OCI-M1 (cell line): Measurements from ENCODE around the gene TBC1D1.
A peak's percentile ranks its signal among the peaks of the same experiment; 100 is the strongest.

ENCODE experiments used
- DNase-seq: peaks from one replicate; lab custom pipeline; 2025; lab: John Stamatoyannopoulos, UW

Gene TBC1D1

DNA sequence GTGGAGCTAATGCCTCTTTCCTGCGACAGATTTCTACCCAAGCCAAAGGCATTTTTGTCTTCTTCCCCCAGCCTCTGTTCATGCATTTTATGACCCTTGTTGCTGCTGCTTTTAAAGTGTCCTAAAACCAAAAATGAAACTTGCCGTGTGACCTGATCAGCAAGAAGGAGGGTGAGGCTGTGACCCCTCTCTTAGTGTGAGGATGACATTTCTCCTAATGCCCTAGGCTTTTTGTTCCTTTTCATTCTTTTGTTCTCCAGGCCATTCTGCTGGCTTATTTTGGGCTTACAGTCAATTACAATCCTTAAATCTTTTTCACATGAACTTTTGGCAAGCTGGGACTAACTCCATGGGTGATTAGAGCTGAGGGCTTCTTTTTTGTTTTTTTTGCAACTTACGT is 103.7 kb downstream of the TBC1D1 start:
- peak; percentile 65 for DNase-seq

DNA sequence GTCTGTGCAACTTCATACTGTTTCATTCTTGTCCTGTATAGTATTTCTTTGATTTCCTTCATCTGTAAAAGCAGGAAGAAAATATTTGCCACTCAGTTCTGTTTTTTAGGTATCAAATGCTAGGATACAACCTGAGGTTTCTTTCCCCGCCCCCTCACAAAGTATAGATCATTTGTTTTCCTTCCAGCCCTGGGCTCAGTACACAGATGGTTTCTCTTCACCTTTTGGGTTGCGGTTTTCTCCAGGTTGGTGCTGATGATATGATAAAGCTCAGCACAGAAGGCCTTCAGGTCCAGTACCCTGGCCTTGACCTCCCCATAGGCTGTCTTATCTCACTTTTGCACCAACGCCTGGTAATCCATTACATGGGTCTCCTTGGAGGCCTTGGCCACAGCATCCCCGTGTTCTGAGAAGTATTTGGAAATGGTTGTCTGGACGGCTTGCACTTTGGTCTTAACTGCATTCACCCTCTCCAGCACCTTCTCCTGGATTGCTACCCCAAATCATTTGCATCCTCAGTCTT is 104.5 kb downstream of the TBC1D1 start:
- peak; percentile 13 for DNase-seq

DNA sequence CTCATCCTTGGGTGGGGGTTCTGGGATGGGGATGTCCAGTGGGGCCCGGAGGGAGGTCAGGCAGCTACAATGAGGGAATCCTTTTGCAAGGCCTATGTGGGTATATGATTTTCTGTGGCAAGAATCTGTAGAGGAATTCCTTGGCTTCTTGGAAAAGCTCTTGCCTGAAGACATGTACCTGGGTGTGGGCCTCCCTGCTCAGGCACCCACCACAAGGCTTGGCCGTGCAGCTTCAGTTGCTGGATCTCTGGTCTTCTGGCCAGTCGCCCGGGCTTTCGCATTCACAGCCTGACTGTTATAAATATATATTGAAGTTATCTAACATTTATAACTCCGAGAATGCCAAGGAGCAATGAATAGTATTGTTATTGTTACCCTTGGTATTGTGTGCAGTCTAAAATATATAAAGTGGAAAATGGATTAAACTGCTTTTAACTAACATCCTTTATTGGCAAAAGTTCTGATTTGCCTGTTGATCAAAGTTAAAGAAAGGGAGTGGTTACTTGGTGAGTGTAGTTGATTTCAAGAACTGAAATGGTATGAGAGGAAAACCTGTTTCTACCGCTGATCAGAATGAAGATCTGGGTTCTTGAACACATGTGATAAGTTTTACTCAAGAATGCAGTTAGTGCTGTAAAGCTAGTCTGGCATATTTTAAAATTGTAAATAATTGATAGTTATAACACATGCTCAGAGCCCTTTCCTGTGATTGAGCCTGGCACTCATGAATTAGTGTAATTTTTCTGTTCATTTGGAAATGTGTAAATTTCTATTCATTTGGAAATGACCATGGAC is 105.3 kb downstream of the TBC1D1 start:
- no peak for DNase-seq

DNA sequence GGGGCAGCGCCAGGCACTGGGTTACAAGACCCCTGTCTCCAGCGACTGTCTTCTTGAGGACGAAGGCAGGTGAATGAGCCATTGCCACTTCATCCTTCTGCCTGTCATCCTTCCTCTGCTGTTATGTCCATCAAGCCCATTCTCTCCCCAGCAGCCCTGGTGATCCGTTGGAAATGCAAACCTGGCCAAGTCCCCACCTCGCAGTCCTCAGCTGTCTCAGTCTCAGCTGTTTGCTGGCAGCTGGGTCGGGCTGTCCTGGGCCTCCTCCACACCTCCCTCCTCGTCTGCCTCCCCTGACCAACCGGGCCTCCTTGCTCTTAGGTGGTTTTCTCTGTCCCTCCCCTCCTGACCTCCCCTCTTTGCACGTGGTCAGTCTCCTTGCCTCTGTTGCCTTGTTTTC is 107.3 kb downstream of the TBC1D1 start:
- no peak for DNase-seq

DNA sequence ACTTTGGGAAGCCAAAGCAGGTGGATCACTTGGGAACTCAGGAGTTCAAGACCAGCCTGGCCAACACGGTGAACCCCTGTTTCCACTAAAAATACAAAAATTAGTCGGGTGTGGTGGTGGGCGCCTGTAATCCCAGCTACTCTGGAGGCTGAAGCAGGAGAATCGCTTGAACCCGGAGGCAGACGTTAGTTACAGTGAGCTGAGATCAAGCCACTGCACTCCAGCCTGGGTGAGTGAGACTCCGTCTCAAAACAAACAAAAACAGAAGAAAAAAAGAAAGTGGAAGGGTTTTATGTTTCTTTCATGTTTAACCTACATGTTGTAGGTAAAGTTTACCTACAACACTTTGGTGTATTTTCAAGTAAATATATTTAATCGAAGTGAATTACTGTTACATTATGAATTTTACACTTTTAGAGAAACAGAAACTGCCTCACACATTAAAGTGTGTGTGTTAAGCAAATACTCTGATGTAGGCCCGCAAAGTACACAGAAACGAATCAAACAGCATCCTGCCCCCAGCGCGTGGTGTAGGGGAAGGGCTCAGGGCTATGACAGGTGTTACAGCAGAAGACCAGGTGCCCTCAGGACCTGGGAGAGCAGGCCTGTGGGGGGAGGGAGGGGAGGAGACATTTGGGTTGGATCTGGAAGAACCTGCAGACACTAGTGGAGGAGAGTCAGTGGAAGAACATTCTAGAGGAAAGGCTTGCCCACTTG is 108.3 kb downstream of the TBC1D1 start:
- DNase-seq = no peak

DNA sequence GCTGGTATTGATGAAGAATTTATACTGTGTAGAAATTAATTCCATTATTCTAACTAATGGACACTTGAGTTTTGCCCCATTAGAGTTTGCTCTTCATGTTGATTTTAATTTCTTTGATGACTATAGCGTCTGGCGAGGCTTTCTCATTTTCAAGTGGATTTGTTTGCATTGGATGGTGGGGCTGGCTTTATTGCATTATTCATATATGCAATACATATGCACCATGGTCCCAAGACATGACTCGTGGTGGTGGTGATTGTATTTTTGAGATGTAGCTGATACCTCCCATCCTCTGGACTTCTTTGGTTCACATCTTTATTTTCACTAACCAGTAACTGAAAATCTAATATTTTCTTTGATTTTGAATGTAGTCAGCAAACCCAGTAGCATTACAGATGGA is 109.1 kb downstream of the TBC1D1 start:
- no peak for DNase-seq

DNA sequence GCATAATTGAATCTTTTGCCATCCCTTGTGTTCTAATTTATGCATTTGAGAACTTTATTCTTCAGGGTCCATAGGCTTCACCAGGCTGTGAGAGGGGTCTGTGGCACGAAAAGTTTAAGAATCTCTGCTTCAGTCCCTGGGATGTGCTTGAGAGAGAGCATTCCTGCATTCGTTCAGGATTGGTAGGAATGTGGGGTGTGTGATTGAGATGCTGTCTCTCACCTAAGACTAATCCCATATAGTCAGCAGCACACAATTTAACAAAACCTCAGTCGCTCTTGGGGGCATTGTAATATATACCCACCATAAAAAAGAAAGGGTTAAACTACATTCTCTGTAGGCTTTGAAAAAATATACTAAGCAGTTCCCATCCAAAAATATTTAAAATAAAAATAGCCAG is 111.0 kb downstream of the TBC1D1 start:
- no peak for DNase-seq

DNA sequence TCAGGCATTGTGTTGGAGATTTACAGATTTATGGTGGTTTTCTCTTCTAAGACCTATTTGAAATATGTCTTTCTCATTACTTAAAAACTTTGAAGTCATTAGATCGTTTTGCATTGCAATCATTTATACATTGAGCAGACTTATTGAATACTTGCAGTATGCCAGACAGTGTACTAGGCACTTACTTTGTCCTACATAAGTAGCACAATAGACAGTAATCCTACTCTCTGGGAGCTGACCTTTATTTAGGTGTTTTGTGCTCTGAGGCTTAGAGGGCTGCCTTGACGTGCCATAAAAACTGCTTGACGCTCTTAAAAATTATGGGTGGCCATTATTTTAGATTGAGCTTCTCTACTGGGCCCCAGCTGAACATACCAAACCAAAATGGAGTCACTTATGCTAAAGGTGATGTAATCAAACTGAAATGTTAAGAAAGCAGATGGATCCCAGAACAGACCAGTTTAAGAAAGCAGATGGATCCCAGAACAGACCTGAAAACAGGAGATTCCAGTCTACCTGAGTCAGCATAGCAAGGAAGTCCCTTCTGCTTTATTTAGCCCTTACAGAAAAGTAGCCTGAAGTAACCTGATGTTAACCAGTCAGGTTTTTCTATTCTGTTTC is 111.7 kb downstream of the TBC1D1 start:
- no peak for DNase-seq

DNA sequence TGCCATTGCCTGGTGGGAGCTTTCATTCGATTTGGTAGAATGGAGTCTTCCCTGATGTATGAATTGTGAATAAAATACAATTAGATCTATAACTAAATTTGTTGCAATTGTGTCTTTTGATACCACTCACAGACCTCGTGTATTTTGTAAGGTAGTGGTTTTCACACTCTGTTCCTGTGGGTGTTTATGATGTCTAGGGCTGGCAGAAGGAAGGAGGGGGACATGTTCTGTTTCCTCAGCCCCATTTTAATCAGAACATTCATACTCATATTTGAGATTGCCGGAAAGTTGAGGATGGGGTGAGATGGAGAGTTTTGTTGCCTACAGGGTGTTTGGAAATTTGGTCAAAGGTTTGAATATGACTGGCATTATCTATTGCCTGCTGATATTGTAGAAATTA is 112.2 kb downstream of the TBC1D1 start:
- DNase-seq = no peak

DNA sequence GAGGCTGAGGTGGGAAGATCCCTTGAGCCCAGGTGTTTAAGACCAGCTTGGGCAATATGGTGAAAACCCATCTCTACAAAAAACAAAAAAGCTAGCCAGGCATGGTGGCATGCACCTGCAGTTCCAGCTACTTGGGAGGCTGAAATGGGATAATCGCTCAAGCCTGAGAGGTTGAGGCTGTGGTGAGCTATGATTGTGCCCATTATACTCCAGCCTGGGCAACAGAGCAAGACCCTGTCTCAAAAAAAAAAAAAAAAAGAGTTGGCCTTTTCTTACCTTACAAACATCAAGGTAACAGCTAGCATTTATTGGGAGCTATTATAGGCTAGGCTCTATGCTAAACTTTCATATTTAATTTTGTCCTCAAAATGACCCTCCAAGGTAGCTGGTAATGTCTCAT is 112.7 kb downstream of the TBC1D1 start:
- DNase-seq = no peak

DNA sequence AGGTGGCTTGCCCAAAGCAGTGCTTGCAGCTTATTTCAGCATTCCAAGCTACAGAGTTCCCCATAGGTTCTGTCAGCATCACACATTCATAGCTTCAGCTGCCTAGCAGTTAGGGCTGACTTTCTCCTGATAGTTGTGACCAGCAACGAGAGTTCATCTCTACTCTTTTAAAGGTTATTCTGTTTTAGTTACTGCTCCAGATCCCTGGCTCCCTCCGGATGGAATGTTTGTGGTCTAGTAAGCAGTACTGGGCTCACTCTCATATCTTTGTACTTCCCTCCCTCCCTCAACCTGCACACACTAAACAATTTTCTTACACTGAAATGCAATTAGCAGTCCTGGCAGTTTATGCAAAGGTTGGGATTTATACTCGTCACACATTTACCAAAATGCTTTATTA is 113.2 kb downstream of the TBC1D1 start:
- peak; percentile 4 for DNase-seq

DNA sequence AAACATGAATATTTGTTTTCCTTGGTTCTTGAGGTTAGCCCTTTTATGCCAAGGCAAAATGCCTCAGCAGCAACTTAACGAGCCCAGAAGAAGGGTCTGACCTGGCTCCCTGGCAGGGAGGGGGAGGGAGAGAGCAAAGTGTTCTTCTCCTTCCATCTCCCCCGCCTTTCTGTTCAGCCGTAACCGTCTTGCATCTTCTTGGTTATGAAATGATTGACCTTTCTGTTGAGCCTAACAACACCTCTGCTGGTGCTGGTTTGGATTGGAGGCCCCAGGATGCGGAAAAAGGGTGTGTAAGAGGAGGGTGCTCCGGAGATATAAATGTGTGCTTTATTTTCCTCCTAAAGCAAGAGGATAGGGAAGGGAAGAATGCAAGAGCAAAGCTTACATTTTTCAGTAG is 114.0 kb downstream of the TBC1D1 start:
- DNase-seq = no peak

DNA sequence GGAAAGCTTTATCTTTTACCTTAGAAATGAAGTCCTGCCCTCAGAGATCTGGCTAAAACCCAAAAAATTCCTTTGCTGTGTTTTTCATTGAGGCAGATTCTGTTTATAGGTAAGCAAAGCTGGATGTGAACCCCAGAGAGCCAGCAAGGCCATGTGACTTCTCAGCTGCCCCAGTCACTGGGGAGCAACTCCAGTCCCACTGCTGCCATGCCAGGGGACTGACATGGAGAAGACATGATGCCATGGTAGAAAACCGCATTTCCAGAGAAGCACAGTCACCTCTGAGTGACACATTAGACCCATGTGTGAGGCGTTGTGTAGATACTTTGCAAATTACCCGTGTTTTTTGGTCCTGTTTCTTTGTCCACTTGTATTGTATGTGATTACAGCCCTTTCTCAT is 114.8 kb downstream of the TBC1D1 start:
- peak; percentile 35 for DNase-seq

DNA sequence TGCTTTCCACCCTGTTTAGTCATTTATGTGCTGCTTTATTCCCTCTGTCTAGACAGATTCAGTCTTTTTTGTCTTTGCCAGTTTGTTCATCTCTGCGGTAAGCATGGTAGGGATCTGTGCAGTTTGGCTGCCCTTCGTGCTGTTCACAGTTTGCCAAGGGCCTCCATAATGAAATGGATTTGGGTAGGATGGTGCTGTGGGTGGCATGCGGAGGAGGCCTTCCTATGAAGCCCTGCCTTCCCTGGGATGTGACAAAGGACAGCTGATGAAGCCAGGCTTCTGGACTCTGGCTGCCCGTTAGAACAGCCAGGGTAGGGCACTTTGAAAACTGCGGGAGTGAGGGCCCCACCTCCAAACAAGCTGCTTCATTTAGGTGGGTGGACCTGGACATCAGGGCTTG is 116.8 kb downstream of the TBC1D1 start:
- DNase-seq = no peak

DNA sequence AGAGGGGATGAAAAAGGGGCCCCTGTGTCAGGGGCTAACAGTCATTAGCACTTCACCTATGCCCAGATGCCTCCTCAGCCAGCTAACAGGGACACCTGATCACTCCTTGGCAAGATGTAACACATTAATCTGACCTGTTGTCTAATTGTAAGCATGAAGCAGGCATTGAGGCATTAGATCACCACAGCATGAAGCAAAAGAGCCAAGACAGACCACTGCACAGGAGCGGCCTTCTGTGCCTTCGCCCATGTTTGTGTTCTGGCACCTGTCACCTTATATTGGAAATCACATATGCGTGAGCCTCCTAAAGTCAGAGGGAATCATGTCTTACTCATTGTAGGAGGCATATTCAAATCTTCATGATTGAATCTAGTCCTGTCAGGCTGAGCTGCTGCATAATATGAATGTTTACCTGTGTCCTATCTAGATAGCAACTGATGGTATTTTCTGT is 117.7 kb downstream of the TBC1D1 start:
- no peak for DNase-seq

DNA sequence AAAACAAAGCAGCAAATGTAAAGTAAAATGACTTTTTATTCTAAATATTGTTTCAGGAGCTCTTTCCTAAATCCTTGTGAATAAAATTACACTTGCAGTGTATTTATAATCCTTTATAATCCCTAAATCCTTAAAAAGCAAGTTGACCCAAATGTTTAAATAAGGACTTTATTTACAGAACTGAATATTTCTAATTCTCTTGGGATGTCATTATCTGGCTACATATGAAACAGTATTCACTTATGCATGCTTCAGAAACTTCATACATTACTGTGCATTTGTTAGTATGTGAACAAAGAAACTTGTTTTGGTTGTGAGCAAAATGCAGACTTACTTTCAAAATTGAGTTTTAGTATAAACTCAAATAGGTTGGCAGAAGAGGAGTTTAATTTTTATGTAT is 118.5 kb downstream of the TBC1D1 start:
- no peak for DNase-seq

DNA sequence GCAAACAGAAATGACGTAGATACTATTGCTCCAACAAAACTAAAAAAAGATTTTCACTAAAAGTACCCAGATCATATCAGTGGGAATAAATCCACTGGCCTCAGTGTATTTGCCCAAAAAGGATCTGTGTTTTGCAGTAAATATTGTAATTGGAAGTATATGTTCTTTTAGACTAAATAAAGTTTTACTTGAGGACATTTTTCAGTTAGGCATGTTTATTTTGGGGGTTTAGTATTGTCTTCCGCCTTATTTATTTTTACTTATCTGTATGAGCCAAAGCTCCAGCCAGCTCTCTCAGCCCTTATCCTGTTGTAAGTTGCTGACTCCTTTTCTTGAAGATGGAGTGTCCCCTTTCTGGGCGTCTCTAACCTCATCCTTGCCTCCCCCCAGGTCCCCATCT is 119.1 kb downstream of the TBC1D1 start:
- DNase-seq = no peak

DNA sequence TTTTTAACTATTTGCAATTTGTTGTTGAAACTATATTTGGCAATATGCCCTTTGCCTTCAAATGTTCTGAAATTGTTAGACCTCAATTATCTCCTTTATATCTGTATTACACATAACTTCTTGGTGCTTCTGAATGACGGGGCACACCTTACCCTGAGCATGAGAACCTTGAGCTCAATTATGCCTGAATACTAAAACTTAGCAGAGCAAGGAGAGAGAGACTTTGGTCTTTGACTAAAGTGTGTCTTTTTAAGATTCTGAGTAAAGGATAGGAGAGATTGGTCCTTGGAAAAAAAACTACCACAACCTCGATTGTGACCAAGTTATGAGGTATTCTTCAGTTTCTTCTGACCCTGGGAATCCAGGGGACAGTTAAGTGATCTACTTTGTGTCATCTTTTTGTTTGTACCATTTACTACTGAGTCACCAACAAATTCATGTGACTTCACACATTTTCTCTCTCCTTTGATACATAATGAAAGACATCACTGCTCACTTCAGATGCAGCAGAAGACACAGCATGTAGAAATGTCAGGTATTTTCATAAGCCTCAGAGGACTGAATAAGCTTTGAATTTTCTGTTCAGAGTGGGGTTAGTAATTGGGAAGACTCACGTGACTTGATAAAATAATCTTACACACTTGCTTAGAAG is 120.8 kb downstream of the TBC1D1 start:
- DNase-seq = no peak

DNA sequence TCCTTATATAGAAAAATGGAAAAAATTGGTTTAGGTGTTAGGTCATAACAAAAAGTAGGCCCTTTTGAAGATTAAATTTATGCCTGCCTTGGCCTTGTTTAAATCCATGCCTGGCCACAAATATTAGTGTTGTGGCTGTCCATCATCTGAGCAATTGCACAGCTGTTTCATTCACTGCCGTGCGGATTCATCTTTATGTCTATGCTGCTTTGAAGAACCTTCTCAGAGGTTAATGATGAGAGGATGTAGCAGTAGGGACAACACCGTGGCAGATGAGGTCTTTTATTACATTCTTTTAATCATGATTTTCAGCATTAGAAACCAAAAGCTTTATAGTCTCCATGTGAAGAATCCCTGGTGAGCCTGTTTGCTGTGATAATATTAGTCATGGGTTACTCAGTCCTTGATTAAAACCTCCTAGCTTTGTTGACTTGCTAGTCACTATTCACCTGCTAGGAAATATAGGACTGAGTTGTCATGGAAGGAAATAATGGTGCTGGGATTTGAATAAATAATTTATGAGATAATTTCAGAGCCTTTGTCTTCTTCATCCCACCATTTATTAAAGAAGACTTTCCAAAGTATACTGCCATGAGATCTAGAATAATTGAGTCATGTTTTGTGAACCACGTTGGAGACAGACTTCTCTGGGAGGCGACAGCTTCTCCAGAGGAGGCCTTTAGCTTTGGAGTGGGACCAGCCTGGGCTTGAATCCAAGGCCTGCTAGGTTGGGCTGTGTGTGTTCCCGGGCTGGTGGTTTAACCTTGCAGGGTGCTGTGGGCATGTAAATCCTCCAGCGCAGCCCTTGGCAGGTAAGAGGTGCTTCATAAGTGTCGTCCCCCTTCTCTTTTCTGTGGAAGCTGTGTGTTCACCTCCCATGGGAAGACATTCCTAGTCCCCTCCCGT is 122.8 kb downstream of the TBC1D1 start:
- DNase-seq = no peak

DNA sequence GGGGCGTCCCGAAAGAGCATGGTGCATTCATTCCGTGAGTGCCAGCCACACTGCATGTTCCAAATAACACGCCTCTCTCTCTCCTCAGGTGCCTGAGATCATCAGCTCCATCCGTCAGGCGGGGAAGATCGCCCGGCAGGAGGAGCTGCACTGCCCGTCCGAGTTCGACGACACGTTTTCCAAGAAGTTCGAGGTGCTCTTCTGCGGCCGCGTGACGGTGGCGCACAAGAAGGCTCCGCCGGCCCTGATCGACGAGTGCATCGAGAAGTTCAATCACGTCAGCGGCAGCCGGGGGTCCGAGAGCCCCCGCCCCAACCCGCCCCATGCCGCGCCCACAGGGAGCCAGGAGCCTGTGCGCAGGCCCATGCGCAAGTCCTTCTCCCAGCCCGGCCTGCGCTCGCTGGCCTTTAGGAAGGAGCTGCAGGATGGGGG is 123.6 kb downstream of the TBC1D1 start:
- DNase-seq = no peak

DNA sequence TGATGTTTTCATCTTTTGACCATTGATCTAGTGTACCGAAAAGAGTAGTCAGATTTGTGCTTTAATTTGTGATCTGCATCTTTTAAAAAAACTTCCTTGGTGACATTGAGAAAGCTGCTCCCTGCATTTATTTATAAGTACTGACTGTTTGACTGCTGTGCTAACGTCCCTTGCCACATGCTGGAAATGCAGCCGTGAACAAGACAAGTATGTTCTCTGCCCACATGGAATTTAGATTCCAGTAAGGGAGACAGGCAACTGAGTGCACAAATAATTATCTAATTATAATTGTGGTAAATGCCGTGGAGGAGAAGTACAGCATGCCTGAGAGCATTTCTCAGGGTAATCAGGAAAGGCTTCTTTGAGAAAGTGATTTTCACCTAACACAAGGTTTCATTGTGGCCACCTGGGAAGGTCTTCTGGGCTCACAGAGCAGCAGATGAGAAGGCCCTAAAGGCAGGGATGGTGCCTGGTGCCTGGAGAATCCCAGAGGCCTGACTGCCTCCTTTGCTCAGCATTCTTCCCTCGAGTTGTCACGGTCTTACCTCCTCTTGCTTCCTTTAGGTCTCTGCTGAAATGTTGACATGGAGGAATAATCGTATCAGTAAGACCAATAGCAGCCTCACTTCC is 125.1 kb downstream of the TBC1D1 start:
- DNase-seq = no peak
